Neural cell (in vitro differentiated cells): ENCODE measurements around the gene ZC3H12D.

Experiments
- MXI1 ChIP-seq: fragments of 450-650 bp; conservative IDR thresholded peaks from 2 replicates; pipeline ENCODE4 v1.6.1; 2014; ENCODE audit warnings: antibody characterized with exemption, mild to moderate bottlenecking; ENCODE audit not compliant: poor library complexity, severe bottlenecking
- POLR2AphosphoS5 ChIP-seq: IDR thresholded peaks from 2 replicates; pipeline ENCODE4 v1.6.1; 2012
- RAD21 ChIP-seq: fragments of 450-650 bp; conservative IDR thresholded peaks from 2 replicates; pipeline ENCODE4 v1.6.1; 2014; ENCODE audit warnings: antibody characterized with exemption, mild to moderate bottlenecking, moderate library complexity
- TAF1 ChIP-seq: IDR thresholded peaks from 2 replicates; pipeline ENCODE4 v1.6.1; 2012; ENCODE audit warnings: low read depth
- TF ChIP-seq, protein P1 (sequence below): fragments of 450-650 bp; IDR thresholded peaks from 2 replicates; pipeline ENCODE4 v1.5.1; 2014; ENCODE audit warnings: antibody characterized with exemption, mild to moderate bottlenecking, moderate library complexity; ENCODE audit not compliant: poor library complexity, severe bottlenecking
- TF ChIP-seq, protein P2 (sequence below): IDR thresholded peaks from 2 replicates; pipeline ENCODE4 v1.6.1; 2012; ENCODE audit warnings: borderline replicate concordance

DNA sequence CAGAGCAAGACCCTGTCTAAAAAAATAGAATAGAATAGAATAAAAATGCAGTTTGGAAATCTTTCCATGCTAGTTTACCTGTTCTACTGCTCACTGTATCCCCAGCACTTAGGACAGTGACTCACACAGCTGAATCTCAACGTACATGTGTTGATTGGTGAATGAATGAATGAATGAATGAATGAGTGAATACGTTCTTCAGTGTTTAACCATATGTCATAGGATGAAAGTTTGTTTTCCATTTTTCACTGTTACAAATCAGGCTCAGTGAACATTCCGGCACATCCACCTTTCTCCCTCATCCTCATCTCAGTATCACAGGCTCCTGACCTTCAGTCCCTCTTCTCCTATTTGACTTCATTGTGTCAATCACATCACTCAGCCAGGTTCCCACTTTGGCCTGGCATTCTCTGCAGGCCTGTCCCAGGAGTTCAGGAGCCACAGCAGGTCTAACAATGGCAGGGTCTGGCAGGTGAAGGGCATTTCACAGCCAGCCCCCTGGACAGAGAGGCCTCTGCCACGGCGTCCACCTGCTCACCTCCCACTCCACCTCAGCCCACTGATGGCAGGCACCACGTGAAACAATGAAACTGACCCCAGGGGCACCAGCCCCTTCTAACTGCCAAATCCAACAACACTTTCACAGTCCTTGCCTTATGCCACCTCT, 7.9 kb downstream of the ZC3H12D start:
- TF ChIP-seq, protein P1, sequence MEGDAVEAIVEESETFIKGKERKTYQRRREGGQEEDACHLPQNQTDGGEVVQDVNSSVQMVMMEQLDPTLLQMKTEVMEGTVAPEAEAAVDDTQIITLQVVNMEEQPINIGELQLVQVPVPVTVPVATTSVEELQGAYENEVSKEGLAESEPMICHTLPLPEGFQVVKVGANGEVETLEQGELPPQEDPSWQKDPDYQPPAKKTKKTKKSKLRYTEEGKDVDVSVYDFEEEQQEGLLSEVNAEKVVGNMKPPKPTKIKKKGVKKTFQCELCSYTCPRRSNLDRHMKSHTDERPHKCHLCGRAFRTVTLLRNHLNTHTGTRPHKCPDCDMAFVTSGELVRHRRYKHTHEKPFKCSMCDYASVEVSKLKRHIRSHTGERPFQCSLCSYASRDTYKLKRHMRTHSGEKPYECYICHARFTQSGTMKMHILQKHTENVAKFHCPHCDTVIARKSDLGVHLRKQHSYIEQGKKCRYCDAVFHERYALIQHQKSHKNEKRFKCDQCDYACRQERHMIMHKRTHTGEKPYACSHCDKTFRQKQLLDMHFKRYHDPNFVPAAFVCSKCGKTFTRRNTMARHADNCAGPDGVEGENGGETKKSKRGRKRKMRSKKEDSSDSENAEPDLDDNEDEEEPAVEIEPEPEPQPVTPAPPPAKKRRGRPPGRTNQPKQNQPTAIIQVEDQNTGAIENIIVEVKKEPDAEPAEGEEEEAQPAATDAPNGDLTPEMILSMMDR = no peak
- TF ChIP-seq POLR2AphosphoS5 (no peak), TAF1 (no peak), MXI1 (no peak), RAD21 (no peak)
- TF ChIP-seq, protein P2, sequence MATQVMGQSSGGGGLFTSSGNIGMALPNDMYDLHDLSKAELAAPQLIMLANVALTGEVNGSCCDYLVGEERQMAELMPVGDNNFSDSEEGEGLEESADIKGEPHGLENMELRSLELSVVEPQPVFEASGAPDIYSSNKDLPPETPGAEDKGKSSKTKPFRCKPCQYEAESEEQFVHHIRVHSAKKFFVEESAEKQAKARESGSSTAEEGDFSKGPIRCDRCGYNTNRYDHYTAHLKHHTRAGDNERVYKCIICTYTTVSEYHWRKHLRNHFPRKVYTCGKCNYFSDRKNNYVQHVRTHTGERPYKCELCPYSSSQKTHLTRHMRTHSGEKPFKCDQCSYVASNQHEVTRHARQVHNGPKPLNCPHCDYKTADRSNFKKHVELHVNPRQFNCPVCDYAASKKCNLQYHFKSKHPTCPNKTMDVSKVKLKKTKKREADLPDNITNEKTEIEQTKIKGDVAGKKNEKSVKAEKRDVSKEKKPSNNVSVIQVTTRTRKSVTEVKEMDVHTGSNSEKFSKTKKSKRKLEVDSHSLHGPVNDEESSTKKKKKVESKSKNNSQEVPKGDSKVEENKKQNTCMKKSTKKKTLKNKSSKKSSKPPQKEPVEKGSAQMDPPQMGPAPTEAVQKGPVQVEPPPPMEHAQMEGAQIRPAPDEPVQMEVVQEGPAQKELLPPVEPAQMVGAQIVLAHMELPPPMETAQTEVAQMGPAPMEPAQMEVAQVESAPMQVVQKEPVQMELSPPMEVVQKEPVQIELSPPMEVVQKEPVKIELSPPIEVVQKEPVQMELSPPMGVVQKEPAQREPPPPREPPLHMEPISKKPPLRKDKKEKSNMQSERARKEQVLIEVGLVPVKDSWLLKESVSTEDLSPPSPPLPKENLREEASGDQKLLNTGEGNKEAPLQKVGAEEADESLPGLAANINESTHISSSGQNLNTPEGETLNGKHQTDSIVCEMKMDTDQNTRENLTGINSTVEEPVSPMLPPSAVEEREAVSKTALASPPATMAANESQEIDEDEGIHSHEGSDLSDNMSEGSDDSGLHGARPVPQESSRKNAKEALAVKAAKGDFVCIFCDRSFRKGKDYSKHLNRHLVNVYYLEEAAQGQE = no peak
